ENCODE results near the gene AP4M1.

GRCh38 chr7:100053215-100053614 lies 48.2 kb upstream of the AP4M1 start:
- TF ChIP-seq CTCF (IDR thresholded peaks at IDR 0.05) (no peak), POLR2A (IDR thresholded peaks at IDR 0.05) (no peak), EP300 (IDR thresholded peaks at IDR 0.05) (no peak)

Data from ovary (tissue), 3 donors.